GM18520 (cell line): Measurements from ENCODE around the gene TECTB.

Experiments used
- ATAC-seq: cut with Tn5 transposase; IDR thresholded peaks from one replicate; pipeline ENCODE4 v1.9.1; 2021; ENCODE audit not compliant: unreplicated experiment

TECTB gene

GRCh38 chr10:112345743-112346142 lies 62.5 kb downstream of the TECTB start:
- ATAC-seq: no peak

DNA sequence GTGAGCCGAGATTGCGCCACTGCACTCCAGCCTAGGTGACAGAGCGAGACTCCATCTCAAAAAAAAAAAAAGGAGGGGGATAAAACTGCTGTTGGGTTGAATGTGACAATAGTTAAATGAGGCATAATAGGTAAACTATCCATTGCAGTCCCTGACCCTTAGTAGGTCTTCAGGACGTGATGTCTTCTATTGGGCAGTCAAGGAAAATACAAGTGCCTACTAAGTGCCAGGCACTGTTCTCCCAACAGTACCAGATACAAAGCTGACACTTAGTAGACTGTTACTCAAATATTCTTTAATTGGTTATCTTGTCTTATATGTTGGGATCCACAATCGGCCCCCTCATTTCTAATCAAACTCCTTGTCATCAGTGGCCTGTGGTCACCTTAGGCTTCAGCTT lies 63.6 kb downstream of the TECTB start:
- ATAC-seq: no peak

DNA sequence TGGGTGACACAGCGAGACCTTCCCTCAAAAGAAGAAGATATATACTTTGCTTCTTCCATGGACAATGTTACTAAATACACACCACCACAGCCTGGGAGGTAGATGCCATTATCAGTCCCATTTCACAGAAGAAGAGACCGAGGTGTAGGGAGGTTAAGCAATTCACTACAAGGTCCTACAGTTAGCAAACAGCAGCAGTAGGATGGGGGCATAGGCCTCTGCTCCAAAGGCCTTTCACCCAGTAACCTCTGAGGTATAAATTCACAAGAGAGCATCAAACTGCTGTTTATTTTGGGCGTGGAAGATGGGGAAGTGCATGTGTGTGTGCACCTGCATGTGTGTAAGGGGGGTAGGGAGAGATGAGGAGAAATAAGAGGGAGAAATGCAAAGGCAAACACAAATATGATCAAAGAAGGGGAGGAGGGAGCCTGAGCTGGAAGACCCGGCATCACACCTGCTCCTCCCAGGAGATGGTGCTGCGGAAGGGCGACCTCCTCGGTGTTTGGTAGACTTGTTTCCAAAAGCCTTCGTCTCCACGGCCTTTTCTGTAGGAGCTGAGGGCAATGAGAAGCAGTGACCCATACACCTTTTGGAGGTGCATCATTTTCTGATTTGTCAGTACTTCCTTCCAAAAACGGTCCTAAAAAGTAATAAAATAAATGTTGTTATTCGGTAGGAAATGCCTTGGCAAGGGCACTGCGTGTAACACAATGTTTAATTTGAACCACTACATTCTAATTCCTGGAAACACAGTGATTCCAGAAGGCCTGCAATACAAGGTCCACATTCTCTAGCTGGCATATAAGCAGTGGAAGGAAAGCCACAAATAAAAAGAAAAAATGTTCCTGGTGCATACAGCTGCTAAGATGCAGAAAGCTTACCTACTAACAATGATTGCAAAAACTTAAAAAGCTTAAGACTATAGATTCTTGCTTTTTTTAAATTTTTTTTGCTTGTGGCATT lies 64.8 kb downstream of the TECTB start:
- ATAC-seq: no peak

GRCh38 chr10:112348759-112349158 lies 65.6 kb downstream of the TECTB start:
- ATAC-seq: no peak

DNA sequence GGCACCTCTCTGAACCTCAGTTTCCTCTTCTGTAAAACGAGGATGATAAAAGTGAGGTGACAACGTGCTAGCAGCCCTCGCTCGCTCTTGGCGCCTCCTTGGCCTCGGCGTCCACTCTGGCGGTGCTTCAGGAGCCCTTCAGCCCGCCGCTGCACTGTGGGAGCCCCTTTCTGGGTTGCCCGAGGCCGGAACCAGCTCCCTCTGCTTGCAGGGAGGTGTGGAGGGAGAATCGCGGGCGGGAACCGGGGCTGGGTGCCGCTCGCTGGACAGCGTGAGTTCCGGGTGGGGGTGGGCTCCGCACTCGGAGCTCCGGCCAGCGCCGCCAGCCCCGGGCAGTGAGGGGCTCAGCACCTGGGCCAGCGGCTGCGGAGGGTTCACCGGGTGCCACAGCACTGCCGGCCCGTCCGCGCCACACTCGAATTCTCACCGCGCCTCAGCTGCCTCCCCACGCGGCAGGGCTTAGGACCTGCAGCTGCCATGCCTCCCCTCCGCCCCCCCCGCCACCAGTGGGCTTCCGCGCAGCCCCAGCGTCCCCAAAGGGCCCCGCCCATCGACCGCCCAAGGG lies 66.4 kb downstream of the TECTB start:
- no peak for ATAC-seq

- ATAC-seq: no peak
Measured at GRCh38 chr10:112351146-112351545, 67.9 kb downstream of the TECTB start.

- ATAC-seq: no peak
Measured at GRCh38 chr10:112352044-112352443, 68.8 kb downstream of the TECTB start.

- no peak for ATAC-seq
Measured at GRCh38 chr10:112353046-112353445, 69.8 kb downstream of the TECTB start.
